Colon (tissue), 2 donors: ENCODE results near the gene SNRPD2.

Source experiments
- FAIRE-seq: peaks from 2 replicates; lab custom pipeline; 2012; peaks lifted over from hg19 to GRCh38; lab: Jason Lieb, UNC
- donor health status: control.
- donor health status: control.

SNRPD2 gene

DNA sequence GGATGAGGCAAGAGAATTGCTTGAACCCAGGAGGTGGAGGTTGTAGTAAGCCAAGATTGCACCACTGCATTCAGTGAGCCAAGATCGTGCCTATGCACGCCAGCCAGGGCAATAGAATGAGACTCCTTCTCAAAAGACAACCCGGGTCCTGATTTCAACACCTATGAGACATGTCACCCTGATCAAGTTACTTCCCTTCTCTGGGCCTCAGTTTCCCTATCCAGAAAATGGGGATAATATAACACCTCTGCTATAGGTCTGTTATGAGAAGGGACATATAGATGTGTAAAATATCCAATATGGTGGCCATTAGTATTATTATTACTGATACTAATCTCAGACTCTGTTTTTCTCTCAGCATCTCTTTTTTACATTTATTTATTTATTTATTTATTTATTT, 36.7 kb downstream of the SNRPD2 start:
- FAIRE-seq: no peak

DNA sequence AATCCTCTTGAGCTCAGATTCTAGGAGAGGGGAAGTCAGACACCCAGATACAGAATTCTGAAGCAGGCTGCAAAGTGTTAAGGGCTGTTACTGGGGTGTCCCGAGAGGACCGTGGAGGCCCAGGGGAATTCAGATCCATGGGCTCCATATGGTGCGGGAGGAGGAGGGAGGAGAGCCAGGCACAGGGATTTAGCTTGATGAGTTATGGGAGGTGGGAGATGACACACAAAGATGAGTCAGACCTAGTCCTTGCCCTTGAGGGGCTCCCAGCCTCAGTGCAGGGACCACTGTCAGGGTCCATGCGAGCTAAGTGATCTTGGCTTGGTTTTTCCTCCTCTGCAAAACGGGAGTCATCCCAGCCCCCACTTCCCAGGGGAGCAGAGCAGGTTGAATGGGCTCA, 38.1 kb downstream of the SNRPD2 start:
- no peak for FAIRE-seq

DNA sequence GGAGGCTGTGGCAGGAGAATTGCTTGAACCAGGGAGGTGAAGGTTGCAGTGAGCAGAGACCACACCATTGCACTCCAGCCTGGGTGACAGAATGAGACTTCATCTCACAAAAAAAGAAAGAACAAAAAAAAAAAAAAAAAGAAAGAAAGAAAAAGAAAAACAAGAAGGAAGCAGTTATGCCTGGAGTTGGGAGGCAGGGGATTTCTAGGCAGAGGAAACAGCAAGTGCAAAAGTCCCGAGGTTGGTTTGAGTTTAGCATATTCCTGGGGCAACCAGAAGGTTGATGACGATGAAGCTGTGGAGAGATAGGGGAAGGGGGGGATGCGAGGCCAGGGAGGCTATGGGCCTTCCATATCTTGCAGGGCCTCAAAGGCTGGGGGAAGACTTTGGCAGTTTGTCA, 41.0 kb downstream of the SNRPD2 start:
- FAIRE-seq: no peak

DNA sequence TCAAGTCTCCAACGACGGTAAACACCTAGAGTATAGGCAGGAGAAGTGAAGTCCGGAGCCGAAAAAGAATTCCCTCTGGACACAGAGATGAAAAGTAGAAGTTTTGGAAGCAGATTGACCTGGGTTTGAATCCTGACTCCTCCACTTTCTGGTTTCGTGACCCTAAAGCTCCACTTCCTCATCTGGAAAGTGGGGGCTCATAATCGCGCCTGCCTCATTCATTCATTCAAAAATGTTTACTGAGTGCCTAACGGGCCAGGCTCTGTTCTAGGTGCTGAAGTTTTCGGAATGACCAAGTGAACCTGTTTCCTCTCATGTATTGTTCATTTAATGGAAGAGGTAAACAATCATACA, 45.4 kb downstream of the SNRPD2 start:
- FAIRE-seq: no peak

DNA sequence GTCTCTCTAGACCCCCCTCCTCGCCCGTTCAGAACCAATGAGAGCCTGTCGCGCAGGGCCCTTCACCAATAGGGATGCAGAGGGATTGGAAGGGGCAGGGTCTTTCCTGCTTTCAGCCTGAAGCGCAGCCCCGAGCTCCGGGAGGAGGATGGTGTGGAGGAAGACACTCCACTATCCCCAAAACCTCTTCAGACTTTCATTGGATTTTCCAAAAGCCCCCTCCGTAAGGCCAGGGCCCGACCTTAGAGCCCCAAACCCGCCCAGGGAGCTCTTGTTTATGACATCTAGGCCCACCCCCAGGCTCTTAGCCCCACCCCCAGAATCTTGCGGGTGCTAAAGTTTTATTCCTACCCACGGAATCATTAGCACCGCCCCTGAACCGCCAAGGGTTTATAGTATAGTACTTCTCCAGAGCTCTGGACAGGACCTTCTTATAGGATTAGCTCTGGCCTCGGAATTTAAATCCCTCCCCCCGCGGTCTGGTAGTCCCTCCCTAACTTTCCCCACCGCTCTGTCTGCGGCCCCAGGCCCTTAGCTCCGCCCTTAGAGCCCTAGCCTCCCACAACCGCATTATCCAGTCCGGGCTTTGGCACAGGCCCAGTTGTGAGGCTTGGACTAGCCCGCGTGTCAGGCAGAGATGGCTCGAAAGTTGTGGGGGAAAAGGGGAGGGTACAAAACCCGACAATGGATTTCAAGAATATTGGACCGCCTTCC, 46.0 kb downstream of the SNRPD2 start:
- no peak for FAIRE-seq

DNA sequence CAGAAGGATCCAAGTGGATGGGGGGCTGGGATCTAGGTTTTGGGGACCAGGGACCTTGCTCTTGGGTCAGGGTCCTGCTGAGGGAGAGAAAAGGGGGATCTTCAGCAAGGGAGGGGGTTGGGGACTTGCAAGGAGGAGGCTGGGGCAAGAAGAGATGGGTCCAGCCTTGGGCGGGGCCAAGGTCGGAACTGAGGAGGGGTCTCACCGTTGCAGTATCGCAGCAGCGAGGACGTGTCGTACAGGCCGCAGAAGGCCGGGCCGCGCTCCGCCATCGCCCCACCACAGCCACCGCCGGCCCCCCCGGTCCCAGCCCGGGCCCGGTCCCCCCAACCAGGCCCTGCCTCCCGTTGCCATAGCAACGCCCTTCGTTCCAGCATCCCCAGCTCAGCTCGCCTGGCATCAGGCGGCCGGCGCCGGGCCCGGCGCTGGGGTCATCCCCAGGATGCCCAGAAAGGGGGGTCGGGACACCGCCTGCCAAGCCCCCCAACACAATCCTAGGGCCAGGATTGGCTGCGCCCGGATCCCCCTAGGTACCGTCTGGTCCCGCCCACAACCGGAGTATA, 46.6 kb downstream of the SNRPD2 start:
- FAIRE-seq: no peak

DNA sequence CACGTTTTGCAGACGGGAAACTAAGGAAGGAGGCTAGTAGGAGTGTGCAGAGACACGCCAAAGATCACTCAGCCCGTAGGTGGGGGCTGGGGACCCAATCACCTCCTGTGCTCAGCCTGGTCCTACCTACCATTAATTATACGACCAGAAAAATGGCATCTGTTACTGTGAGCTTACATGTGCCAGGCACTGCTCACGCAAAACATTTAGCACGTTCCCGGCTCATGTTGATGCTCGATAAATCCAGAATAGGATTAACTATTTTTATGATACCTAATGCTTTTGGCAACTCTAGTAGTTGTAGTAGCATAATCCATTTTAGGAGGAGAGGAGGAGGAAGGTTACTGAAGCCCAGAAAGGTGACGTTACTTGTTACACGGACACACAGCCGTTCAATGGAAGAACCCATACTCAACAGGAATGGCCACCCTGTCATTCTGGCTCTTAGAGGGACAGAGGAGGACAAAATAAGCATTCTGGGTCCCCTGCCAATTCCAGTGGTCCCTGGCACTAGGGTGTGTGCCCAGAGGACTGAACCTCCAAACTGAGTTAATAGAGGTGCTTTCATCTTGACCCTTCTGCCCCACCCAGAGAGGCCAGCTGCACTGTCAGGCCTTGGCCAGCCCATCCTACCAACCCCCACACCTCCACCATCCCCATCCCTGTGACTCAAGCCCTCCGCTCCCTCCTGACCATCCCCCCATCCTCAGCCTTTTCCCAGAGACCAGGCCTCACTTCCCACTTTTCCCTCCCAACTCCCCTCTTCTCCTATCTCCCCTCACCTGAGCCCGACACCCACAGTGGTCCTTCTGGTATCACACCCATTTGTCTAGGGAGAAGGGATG, 47.6 kb downstream of the SNRPD2 start:
- FAIRE-seq: no peak

DNA sequence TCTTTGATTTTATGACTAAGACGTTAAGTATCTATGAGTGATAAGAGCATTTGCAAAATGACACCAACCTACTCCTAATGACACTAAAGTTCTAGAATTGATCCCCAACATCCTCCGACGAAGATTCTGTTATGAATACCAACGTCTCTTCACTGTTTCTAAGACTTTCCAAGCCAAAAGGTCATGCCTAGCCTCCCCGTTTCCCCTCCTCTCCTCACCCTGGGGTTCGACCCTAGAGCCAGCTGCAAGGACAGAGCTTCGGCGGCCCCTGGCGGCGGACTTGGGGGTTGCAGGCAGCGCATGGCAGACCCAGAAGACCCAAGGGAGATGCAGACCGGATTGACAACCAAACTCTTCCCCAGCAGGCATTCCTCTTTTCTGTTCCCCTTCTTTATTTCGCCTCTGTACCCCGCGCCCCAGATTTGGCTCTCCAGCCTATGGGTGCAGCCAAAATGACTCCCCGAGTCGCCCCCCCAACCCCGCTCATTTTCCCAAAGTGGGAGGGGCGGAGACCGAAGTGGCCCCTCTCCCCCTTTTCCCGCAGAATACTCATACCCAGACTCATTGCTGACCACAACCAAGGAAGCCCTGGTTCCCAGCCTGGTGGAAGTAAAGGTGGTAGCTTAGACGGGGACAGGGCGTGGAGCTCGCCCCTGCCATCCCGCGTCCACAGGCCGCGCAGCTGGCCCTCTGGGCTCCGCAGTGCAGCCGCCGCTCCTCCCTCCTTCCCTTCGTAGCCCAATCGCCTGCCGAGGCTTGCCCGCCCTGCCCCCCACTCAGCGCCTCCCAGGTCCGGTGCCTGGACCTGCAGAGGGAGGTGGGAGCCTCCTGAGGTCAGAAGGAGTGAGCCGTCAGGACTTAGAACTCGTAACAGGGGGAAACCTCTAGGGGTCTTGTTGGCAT, 48.5 kb downstream of the SNRPD2 start:
- FAIRE-seq: no peak

DNA sequence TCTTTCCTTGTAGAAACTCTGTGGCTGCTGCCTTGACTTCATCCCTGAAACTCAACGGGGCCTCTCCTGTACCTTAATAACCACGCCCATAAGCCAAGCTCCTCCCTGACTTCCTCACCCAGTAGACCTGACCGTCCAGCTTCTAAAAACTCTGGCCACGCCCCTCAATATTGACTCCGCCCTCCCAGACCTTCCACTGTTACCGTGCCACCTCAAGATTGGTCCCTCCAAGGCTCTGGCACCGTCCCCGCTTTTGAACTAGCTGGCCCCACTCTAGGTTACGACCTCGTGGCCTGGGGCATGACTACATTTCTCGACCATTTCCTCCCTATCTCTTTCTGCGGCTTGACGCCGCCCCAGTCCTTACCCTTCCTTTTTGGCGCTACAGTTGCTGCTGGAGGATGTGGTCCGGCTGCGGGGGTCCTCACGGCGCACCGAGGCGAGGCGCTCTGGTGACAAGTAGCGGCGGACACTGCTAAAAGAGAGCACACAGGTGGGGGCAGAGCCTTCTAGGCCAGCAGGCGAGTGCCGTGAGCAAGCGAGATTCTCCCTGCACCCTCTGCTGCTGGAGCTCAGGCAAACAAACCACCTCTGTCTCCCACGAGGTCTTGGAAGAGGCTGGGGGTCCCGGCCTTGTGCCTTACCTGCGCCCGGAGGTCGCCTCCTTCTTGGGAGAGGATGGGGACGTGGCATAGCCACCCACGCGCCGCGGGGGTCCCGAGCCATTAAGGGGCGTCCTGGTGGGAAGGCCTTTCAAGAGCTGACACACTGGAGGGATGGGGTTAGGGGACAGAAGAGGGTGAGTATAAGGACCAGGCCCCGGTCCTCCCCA, 50.3 kb downstream of the SNRPD2 start:
- no peak for FAIRE-seq

DNA sequence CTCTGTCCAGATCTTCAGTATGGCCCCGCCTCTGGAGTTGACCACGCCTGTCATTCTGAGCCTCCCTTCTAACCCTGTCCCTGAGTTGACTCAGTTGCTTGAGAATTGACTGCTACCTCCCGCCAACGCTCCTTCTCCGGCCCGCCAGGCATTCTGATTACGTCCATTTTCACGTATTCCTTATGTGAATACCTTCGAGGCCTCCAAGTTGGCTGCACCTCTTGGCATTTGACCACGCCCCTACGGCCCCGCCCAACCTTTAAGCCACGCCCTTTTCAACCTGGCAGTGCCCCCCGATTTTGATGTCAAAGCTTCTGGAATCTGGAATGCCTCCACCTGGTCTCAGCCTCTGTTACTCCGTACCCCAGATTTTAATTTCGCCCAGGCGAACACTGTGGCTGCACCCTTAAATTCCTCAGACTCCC, 50.9 kb downstream of the SNRPD2 start:
- no peak for FAIRE-seq

DNA sequence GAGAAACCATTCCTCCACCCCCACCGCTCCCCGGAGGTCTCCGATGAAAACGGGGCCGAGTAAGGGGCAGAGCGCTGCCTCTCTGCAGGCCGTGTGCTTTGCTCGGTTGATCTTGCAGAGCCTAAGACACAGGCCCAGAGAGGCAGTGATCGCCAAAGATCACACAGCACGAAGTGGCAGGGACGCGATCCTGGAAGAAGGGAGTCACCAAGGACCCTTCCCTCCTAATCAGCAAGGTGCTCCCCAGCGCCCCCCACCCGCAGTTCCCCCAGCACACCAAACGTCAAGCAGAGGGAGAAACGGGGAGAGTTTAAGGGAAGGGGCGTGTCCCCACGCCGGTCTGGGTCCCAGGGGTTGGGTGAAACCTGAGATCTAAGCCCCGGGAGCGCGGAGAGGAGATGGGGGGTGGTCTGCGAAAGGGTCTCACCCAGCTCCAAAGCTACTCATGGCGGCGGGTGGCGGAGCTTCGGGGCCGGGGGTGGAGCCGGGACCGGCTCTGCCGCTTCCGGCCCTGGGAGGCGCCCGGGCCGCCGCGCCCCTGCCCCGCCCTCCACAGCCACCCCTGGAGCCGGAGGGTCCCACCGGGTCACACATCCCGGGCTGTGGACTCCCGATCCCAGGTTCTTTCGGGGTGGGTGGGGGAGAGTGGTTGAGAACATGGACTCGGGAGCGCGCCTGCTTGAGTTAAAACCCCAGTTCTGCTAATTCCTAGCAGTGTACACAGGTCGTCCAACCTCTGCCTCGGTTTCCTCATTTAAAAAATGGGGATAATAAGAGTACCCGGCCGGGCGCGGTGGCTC, 52.6 kb downstream of the SNRPD2 start, which contains the start of gene EML2:
Gene EML2 (minus strand): TSS at position 468 of the 800 bp plus-strand sequence. CDS start 21 bp downstream, at position 447.
- FAIRE-seq: no peak

DNA sequence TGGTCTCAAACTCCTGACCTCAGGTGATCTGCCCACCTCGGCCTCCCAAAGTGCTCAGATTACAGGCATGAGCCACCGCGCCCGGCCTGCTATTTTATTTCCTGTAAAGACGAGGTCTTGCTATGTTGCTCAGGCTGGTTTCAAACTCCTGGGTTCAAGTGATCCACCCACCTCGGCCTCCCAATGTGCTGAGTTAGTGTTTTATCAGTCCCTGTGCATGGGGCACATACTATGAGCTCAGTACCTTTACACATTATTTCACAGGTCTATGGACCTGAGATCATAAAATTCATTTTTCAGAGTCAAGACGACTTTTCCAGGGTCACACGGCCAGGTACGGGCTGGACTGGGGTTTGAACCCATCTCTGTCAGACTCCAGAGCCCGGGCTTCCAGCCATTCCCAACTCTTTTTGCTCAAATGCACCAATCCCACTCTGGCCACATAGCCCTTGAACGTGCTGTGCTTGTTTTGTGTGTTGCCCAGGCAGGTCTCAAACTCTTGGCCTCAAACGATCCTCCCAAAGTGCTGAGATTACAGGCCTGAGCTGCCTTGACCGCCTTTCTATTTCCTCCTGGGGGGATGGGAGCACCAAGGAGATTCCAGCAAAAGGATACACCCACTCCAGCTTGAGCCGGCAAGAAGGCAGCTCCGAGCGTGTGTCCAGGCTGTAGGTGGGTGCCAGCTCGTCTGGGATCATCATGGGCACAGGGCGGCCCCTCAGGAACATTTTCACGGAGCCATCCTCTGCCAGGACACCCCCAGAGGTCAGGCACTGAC, 53.7 kb downstream of the SNRPD2 start:
- FAIRE-seq: no peak
